Endodermal cell (in vitro differentiated cells): ENCODE results near the gene RPUSD4. TPM values are rescaled to one million over a fixed set of nuclear protein-coding genes. Genes with fewer than 3 reads are reported as not detected.
A peak's percentile ranks its signal among the peaks of the same experiment; 100 is the strongest.

Source experiments
- DNase-seq: peaks from one replicate; pipeline ENCODE4 v3.0.0-alpha.2; 2017
- H3K27ac ChIP-seq: 2 replicates; pipeline ENCODE4 v1.5.1; 2013; ENCODE audit warnings: mild to moderate bottlenecking, low read depth, low read length, moderate library complexity
- H3K27me3 ChIP-seq: 2 replicates; pipeline ENCODE4 v1.6.1; 2013; ENCODE audit warnings: mild to moderate bottlenecking, low read length, moderate library complexity; ENCODE audit not compliant: insufficient read depth, control insufficient read depth, poor library complexity, severe bottlenecking
- H3K36me3 ChIP-seq: 2 replicates; pipeline ENCODE4 v1.7.0; 2013; ENCODE audit warnings: mild to moderate bottlenecking, low read length, moderate library complexity; ENCODE audit not compliant: control insufficient read depth, insufficient read depth
- H3K4me1 ChIP-seq: one replicate; pipeline ENCODE4 v1.7.0; 2013; ENCODE audit warnings: low read length; ENCODE audit not compliant: control insufficient read depth, insufficient read depth
- H3K4me3 ChIP-seq: 2 replicates; pipeline ENCODE4 v1.5.1; 2013; ENCODE audit warnings: mild to moderate bottlenecking, low read length, moderate library complexity
- H3K9ac ChIP-seq: 2 replicates; pipeline ENCODE4 v1.6.1; 2013; ENCODE audit warnings: mild to moderate bottlenecking, low read length, moderate library complexity; ENCODE audit not compliant: poor library complexity, severe bottlenecking; ENCODE audit errors: extremely low read depth
- H3K9me3 ChIP-seq: 2 replicates; pipeline ENCODE4 v1.6.1; 2013; ENCODE audit warnings: mild to moderate bottlenecking, low read length, moderate library complexity; ENCODE audit not compliant: control insufficient read depth
- H3K27ac Mint-ChIP-seq: 2 replicates; pipeline ENCODE4 v1.8.0; 2020; ENCODE audit warnings: mixed read lengths
- H3K27me3 Mint-ChIP-seq: 2 replicates; pipeline ENCODE4 v1.8.0; 2021; ENCODE audit warnings: mild to moderate bottlenecking, mixed read lengths; ENCODE audit not compliant: insufficient read depth
- H3K36me3 Mint-ChIP-seq: 2 replicates; pipeline ENCODE4 v1.8.0; 2020; ENCODE audit warnings: low read depth, mixed read lengths
- H3K4me1 Mint-ChIP-seq: 2 replicates; pipeline ENCODE4 v1.8.0; 2020; ENCODE audit warnings: mixed read lengths
- H3K4me3 Mint-ChIP-seq: 2 replicates; pipeline ENCODE4 v1.8.0; 2020; ENCODE audit warnings: mild to moderate bottlenecking, moderate library complexity, mixed read lengths
- H3K9me3 Mint-ChIP-seq: 2 replicates; pipeline ENCODE4 v1.8.0; 2020; ENCODE audit warnings: mild to moderate bottlenecking, mixed read lengths
- CTCF ChIP-seq: fragments of 200-600 bp; sonication (generic); conservative IDR thresholded peaks from 2 replicates; pipeline ENCODE4 v1.5.0; 2021; ENCODE audit warnings: antibody characterized with exemption, mild to moderate bottlenecking
- WGBS, 2 experiments: methylation state at CpG; one replicate each; pipeline versions ENCODE4 v1.1.5 to v1.1.7; 2013; ENCODE audit warnings: missing lambda C conversion rate in 2 of 2, mixed read lengths in 1 of 2; ENCODE audit not compliant: insufficient coverage in 1 of 2, insufficient read length in 1 of 2; 5-methylcytosine and 5-hydroxymethylcytosine counted together
- total RNA-seq, 2 donors: library from RNA; stranded (reverse); fragmentation: NEBNext Ultra II Directional in 1 of 2; extraction: Animal tissue kit (Norgen Biotek cat#: 25700) in 1 of 2; gene quantifications; 2 replicates in 1 of 2; 3 replicates in 1 of 2; pipeline ENCODE4 v1.2.1, GENCODE V29; 2021

The RPUSD4 gene
- total RNA-seq, 2 donors from 2014 or later: 36.8 to 37.7 TPM

DNA sequence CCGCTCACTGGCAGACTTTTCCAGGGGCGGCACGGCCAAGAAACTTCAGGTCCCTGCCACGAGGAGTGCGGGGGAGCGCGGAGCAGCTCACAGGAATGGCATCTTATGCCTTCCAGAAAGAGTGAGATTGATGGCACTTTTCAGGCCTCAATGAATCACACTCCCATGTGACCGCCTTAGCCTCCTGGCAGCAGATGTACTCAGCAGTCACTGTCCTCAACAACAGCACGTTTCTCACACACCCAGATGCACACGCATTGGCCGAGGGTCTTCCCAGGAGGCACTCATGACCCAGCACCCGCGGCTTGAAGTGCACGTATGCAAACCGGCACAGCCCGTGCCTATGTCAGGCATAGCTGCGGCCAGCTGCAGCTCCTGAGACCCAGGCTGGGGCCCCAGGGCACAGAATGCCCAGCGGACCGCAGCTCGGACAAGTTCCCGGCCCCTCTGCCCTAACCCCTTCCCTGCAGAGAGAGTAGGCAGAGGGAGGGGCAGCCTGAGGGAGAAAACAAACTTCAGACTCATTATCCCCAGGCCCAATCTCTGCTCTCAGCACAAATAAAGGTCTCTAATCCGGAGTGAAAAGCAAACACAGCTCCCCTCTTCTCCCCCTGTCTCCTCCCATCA lies 48.3 kb downstream of the RPUSD4 start:
- Mint-ChIP-seq H3K4me3 (peak overlapping the region; percentile 25), H3K9me3 (no peaks in the 10 kb centered on the region), H3K4me1 (peaks cover 31% of the 10 kb centered on the region), H3K27me3 (peaks cover 18% of the 10 kb centered on the region), H3K36me3 (no peaks in the 10 kb centered on the region), H3K27ac (peak overlapping the region; percentile 87)
- DNase-seq: peak; percentile 64
- H3K9me3 ChIP-seq: no peaks in the 10 kb centered on the region
- peaks cover 22% of the 10 kb centered on the region for H3K4me1 ChIP-seq
- no peak for TF ChIP-seq CTCF
- H3K9ac ChIP-seq: no peak overlapping the region
- H3K27me3 ChIP-seq: peaks cover 53% of the 10 kb centered on the region
- H3K27ac ChIP-seq: peak overlapping the region; percentile 68
- H3K4me3 ChIP-seq: peak overlapping the region; percentile 56
- H3K36me3 ChIP-seq: no peaks in the 10 kb centered on the region
- 59% methylated on average over 11 to 22 of the region's 22 CpGs for WGBS, 2 experiments

DNA sequence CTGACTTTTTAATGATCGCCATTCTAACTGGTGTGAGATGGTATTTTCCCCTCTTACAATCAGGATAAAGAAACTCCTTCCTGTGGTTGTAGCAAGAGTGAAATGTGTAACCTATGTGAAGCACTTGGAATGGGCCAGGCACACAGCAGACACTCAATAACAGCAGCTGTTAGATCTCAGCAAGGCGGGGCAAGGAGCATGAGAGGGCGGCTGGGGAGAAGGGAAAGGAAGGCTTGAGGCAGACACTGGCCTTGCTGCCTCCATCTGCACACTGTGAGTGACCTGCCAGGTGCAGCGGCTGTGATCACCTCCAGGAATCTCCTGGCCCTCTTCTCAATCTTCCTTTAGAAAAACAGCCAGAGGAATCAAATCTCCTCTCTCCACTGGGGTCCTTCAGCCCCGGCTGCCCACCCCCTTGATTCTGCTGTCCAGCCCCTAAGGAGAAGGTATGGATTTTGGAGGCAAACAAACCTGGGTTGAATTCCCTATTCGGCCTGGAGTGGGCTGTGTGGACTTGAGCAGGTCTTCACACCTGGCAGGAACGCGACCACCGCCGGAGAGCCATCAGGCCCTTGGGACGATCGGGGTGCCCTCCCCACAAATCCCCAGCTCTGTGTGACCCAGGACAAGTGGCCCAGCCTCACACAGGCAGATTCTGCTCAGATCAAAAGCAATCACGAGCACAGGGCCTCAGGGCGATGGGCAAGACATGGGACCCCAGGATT lies 49.0 kb downstream of the RPUSD4 start:
- peak overlapping the region; percentile 87 for H3K27ac Mint-ChIP-seq
- peaks cover 31% of the 10 kb centered on the region for H3K4me1 Mint-ChIP-seq
- Histone ChIP-seq H3K27ac (no peak overlapping the region), H3K9ac (no peak overlapping the region), H3K27me3 (peaks cover 46% of the 10 kb centered on the region), H3K36me3 (no peaks in the 10 kb centered on the region), H3K4me1 (peaks cover 22% of the 10 kb centered on the region), H3K9me3 (no peaks in the 10 kb centered on the region), H3K4me3 (no peak overlapping the region)
- no peak for TF ChIP-seq CTCF
- peaks cover 17% of the 10 kb centered on the region for H3K27me3 Mint-ChIP-seq
- peak overlapping the region; percentile 25 for H3K4me3 Mint-ChIP-seq
- no peaks in the 10 kb centered on the region for H3K36me3 Mint-ChIP-seq
- no peaks in the 10 kb centered on the region for H3K9me3 Mint-ChIP-seq
- 89 to 90% methylated on average over 7 to 13 of the region's 14 CpGs for WGBS, 2 experiments
- DNase-seq: no peak

- H3K9ac ChIP-seq: no peak overlapping the region
- Mint-ChIP-seq H3K36me3 (no peaks in the 10 kb centered on the region), H3K27me3 (peaks cover 16% of the 10 kb centered on the region), H3K9me3 (no peaks in the 10 kb centered on the region), H3K4me1 (peaks cover 26% of the 10 kb centered on the region), H3K4me3 (peak overlapping the region; percentile 5), H3K27ac (no peak overlapping the region)
- WGBS, 2 experiments: 87 to 100% methylated on average over 1 to 7 of the region's 7 CpGs
- no peak overlapping the region for H3K27ac ChIP-seq
- no peaks in the 10 kb centered on the region for H3K9me3 ChIP-seq
- H3K27me3 ChIP-seq: peaks cover 31% of the 10 kb centered on the region
- H3K4me1 ChIP-seq: peaks cover 22% of the 10 kb centered on the region
- TF ChIP-seq CTCF: no peak
- no peak for DNase-seq
- no peak overlapping the region for H3K4me3 ChIP-seq
- no peaks in the 10 kb centered on the region for H3K36me3 ChIP-seq
These were observed 50.4 kb downstream of the RPUSD4 start for GRCh38 chr11:126161023-126161391.
